GM21423 (cell line): ENCODE results near the gene CYB5A.
A peak's percentile ranks its signal among the peaks of the same experiment; 100 is the strongest.

ENCODE experiments used
- ATAC-seq: cut with Tn5 transposase; IDR thresholded peaks from one replicate; pipeline ENCODE4 v1.9.1; 2021; ENCODE audit warnings: mild to moderate bottlenecking, moderate library complexity; ENCODE audit not compliant: unreplicated experiment

Gene CYB5A

GRCh38 chr18:74249181-74249968 is 42.4 kb downstream of the CYB5A start:
- ATAC-seq = no peak

DNA sequence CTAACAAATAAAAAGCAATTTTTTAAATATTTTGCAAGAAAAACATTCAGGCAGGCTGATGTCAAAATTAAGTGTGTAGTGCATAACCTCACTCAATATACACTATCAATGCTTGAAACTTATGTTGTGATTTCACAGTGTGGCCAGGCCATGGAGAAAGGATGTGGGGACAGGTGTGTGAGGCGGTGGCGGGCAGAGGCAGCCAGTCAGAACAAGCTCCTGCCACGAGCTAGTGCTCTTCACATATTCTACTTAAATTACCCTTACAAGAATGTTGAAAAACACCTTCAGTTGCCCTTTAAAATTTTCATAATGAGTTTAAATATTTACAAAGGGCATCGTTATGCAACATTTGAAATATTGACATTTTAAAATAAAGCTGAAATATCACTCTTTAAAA is 43.2 kb downstream of the CYB5A start:
- peak; percentile 71 for ATAC-seq

GRCh38 chr18:74248189-74248588 is 43.6 kb downstream of the CYB5A start:
- ATAC-seq = no peak

DNA sequence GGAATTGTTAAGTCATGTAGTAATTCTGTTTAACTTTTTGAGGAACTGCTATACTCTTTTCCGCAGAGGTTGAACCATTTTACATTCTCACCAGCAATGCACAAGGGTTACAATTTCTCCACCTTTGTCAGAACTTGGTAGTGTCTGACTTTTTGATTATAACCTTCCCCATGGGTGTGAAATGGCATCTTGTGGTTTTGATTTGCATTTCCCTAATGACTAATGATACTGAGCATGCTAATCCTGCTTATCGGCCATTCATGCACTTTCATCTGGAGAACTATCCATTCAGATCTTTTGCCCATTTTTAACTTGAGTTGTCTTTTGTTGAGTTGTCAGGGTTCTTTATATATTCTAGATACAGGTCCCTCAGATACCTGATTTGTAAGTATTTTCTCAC is 47.2 kb downstream of the CYB5A start:
- ATAC-seq = no peak

- ATAC-seq = no peak
These were observed 48.6 kb downstream of the CYB5A start for GRCh38 chr18:74243127-74243526.

- no peak for ATAC-seq
These were observed 49.2 kb downstream of the CYB5A start for GRCh38 chr18:74242438-74243096.

GRCh38 chr18:74241970-74242369 is 49.8 kb downstream of the CYB5A start:
- ATAC-seq = no peak

DNA sequence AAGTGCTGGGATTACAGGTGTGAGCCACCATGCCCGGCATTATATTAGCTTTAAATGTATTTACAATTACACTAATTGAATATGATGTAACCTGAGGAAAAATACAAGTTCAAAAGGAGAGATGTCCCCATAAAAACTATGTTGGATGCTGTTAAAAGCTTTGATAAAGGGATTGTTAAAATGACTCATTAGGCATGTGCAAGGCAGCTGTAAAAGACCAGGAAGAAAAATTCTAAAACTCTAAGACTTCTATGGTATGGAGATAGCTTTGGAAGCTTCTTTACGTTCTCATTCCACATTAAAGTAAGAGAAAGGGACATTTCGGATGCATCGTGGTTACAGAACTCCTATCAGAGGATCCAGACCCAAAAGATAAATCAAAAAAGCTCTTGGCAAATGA is 50.3 kb downstream of the CYB5A start:
- no peak for ATAC-seq

- no peak for ATAC-seq
These were observed 52.2 kb downstream of the CYB5A start for GRCh38 chr18:74239567-74239966.

DNA sequence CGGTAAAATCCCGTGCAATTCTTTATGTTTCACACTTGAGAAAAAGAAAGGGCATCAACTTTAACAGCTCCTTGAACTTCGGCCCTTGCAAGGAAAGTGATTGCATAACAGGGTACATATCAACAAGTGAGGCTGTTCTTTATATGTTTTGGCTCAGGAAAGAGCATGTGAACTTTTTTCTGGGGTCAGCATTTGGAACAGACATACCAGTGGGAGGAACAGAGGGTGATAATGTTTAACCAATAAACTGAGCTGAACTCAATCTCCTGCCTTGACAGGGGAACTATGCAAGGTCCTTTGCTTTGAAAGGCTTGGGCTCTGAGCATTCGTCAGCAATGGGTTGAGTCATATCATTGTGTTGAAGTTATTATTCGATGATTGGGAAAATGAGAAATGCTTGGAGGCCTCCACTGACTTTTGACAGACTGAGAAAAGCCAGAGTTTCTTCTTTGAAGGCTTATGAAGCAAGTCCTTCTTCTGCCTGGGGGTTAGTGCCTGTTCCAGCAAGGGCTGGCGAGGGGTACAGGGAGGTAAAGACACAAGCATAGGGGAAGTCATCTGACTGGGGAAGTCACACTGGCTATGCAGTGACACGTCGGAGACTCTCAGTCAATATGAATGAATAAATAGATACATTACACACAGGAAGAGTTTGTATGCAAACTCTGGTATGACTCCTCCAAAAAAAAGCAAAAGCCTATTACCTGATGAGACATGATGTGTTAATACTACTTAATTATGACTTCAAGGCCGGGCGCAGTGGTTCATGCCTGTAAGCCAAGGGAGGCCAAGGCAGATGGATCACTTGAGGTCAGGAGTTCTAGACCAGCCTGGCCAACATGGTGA is 57.2 kb downstream of the CYB5A start:
- no peak for ATAC-seq

DNA sequence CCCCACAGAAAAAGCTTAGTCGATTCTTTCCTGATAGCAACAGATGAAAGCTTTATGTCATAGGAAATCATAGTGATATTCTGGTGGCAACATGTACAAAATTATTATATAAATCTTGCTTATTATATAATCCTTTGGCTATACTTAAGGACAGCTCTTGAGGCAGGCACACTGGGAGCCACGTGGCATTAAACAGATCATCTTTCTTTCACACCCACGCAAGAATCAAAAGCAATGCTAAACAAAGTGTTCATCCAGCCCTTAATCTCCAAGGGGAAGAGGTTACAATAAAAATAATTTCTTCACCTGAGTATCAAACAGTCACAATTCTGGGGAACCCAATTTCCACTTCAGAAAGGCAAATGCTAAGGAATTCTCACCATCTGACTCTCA is 57.8 kb downstream of the CYB5A start:
- ATAC-seq = no peak

DNA sequence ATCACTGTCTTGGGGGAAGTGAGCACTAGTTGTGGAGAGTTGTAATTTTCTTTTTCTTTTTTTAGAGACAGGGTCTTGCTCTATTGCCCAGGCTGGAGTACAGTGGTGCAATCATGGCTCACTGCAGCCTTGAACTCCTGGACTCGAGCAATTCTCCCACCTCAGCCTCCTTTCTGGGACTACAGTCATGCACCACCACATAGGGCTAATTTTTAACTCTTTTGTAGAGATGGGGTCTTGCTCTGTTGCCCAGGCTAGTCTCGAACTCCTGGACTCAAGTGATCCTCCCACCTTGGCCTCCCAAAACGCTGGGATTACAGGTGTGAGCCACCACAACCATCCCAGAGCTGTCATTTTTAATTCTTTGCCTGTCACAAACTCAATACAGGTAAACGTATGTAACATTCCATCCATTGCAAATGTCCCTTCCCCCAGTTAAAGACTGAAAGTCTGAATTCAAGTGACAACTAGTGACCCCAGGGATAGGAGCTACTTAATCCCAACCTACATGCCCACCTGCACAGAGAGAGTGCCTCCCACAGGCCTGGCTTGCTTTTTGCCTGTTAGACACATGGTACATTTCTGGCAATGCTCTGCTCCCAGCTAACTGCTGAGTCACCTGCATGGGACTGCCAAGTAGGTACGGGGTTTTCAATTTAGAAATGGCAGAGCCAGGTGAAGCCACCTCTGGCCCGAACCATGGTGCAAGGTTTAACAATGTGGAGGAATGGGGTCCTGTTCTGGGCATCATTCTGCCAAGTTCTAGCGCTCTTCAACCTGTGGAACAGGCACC is 60.6 kb downstream of the CYB5A start:
- no peak for ATAC-seq

DNA sequence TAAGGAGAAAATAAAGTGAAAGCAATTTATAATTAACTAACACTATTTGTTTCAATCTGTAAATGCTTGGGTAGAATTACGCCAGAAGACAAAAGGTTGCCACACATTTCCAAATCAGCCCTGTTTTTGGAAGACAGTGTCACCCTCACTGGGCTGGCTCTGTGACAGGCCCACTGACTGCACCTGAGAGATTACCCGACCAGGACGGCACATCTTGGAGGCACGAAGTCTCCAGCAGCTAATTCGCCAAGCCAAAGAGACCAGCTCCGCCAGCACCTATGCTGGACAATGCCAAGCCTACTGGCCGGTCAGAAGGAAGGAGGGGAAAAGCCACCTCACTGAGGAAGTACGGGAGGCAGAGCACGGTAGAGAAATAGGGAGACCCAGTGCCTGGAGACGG is 61.9 kb downstream of the CYB5A start:
- no peak for ATAC-seq

GRCh38 chr18:74229005-74229404 is 62.8 kb downstream of the CYB5A start:
- no peak for ATAC-seq

DNA sequence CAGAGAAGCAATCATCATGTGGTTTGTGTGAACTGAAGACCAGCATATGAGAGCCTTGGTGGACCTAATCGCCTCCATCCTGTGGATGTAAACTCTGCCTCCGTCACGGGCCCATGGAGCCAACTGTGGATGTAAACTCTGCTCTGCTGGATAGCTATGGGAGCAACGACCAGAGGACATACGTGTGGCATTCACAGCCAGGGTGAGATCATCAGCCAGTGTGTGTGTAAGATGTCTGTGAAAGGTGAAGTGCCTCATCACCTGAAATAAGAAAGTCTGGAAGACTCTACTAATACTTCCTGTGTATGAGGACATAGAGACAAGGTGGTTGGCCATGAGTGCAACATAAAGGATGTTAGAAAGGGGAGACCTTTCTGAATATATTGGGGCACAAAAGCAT is 63.5 kb downstream of the CYB5A start:
- ATAC-seq = no peak

DNA sequence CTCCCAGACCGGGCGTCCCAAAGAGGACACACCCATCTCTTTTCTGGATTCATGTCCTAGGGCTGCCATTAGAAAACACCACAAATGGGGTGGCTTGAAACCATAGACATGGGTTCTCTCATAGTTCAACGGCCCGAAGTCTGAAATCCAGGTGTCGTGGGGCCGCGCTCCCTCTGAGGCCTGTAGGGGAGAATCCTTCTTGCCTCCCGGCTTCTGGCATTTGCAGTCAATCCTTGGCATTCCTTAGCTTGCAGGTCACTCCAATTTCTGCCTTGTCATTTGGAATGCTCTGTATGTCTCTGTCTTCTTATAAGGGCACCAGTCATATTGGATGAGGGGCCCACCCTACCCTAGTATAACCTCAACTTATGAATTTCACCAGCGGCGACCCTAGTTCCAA is 65.1 kb downstream of the CYB5A start:
- ATAC-seq = no peak

- ATAC-seq = no peak
These were observed 65.6 kb downstream of the CYB5A start for GRCh38 chr18:74226156-74226555.

DNA sequence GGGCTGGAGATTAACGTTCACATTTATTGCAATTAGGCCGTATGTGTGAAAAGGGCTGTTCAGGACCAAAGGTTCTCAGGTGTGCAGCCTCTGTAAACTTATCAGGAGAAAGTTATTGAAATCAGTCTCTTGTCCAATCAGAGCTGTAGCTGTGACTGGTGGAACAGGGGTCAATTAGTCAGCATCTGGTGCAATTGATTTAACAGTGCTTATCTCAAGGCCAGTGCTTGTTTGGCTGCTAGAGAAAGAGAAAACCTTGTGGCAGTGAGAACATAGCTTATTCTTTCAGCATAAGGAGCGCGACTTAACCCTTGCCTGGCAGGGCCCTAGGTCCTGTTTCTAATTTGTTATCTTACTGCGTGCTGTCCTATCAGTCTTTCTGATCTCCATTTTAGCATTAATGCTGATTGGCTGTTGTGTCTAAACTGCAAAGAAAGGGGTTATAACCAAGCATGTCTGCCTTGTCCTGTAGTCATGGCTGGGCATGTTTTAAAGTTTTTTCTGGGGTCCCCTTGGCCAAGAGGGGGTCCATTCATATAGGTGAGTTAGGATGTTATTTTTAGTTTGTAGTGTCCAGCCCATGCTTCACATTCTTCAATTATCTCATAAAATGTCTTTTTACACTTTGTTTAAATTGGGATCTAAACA is 66.4 kb downstream of the CYB5A start:
- ATAC-seq = no peak

DNA sequence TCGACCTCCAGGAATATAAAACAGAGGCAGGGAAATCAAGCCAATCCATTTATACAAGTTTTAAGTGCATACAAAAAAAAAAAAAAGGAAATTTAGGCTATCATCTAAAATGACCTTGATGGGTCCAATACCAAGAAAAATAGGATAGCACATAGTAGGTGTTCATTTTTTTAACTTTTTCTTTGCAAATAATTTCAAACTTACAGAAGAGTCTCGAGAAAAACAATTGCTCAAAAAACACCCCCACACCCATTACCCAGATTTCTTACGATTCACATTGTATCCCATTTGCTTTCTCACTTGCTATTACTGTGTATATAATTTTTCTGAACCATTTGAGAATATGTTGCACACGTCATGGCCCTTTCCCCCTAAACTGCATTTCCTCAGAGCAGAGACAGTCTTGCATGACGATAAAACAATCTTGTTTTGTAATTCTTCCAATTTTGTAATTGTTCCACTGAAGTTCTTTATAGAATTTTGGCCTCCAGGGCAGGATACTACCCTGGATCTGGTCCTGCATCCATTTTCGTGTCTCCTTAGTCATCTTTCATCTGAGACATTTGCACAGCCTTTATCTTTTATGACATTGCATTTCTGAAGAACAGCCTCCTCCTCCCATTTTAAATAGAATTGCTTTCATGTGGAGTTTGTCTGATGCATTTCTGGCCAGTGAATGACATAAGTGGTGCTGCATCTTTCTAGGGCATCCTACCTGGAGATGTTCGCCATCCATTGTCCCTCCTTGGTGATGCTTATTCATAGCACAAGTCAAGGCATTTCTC is 68.9 kb downstream of the CYB5A start:
- no peak for ATAC-seq

- ATAC-seq = no peak
These were observed 70.7 kb downstream of the CYB5A start for GRCh38 chr18:74221081-74221480.
